ENCODE data around the gene ZNF559.

DNA sequence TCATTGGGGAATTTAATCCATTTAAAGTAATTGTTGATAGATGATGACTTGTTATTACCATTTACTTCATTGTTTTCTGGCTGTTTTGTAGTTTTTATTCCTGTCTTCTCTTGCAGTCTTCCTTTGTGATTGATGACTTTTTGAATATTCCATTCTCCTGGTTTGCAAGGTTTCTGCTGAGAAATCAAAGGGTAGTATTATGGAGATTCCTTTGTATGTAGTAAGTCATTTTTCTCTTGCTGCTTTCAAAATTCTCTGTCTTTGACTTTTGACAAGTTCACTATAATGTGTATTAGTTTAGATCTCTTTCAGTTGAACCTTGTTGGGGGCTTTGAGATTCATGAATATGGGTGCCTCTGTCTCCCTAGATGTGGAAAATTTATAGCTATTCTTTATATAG is 6.0 kb downstream of the ZNF559 start:
- TF ChIP-seq EP300 (IDR thresholded peaks at IDR 0.05; ENCODE audit: borderline replicate concordance in 1 of 2, low read depth in 2 of 2, low read length in 2 of 2), result no peak
- TF ChIP-seq, protein P1, sequence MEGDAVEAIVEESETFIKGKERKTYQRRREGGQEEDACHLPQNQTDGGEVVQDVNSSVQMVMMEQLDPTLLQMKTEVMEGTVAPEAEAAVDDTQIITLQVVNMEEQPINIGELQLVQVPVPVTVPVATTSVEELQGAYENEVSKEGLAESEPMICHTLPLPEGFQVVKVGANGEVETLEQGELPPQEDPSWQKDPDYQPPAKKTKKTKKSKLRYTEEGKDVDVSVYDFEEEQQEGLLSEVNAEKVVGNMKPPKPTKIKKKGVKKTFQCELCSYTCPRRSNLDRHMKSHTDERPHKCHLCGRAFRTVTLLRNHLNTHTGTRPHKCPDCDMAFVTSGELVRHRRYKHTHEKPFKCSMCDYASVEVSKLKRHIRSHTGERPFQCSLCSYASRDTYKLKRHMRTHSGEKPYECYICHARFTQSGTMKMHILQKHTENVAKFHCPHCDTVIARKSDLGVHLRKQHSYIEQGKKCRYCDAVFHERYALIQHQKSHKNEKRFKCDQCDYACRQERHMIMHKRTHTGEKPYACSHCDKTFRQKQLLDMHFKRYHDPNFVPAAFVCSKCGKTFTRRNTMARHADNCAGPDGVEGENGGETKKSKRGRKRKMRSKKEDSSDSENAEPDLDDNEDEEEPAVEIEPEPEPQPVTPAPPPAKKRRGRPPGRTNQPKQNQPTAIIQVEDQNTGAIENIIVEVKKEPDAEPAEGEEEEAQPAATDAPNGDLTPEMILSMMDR (IDR thresholded peaks at IDR 0.05; ENCODE audit: control extremely low read depth in 1 of 3, insufficient read depth in 1 of 3, low read depth in 1 of 3, low read length in 3 of 3), result no peak
- no peak for TF ChIP-seq SIRT6 (IDR thresholded peaks at IDR 0.05; ENCODE audit: low read length)
- TF ChIP-seq MAFK (IDR thresholded peaks at IDR 0.05; ENCODE audit: low read depth, low read length), result no peak
- no peak for TF ChIP-seq POLR2AphosphoS5 (IDR thresholded peaks at IDR 0.05; ENCODE audit: low read depth, low read length)
- TF ChIP-seq POLR2A (IDR thresholded peaks at IDR 0.05; ENCODE audit: control extremely low read depth in 1 of 2, low read depth in 2 of 2, low read length in 2 of 2), result no peak
- TF ChIP-seq RBBP5 (IDR thresholded peaks at IDR 0.05; ENCODE audit: borderline replicate concordance, low read depth, low read length), result no peak
- no peak for TF ChIP-seq ATF3 (IDR thresholded peaks at IDR 0.05; ENCODE audit: insufficient read depth, low read depth, low read length)

Data from H1 (cell line).